Measurements from ENCODE around the gene IGSF8.

IGSF8 gene

GRCh38 chr1:160097911-160098851 is at the start of gene IGSF8:
TSS of gene IGSF8 (minus strand) at chr1:160098619. CDS start at chr1:160098472, 147 bp downstream.
- H3K4me3 ChIP-seq (ENCODE audit: low read length) = peak within 1 kb of the TSS; percentile 91
- H3K9me3 ChIP-seq (ENCODE audit: insufficient read depth, low read length) = no peaks in the 10 kb centered on the region
- peak within 1 kb of the TSS; percentile 96 for H3K4me2 ChIP-seq (ENCODE audit: low read length)
- peak within 1 kb of the TSS; percentile 43 for H3K27ac ChIP-seq (ENCODE audit: low read length)
- peaks cover 9% of the 10 kb centered on the region; the same call in 1 of the 2 replicates for H3K79me2 ChIP-seq (ENCODE audit: low read length)
- no peaks in the 10 kb centered on the region for H4K20me1 ChIP-seq (ENCODE audit: insufficient read depth, low read length)
- peak within 1 kb of the TSS; percentile 75 for H3K9ac ChIP-seq (ENCODE audit: low read length)
- H3K27me3 ChIP-seq (ENCODE audit: low read depth, low read length) = no peaks in the 10 kb centered on the region
- peaks cover 37% of the 10 kb centered on the region for H3K4me1 ChIP-seq (ENCODE audit: low read length)
- no peak for TF ChIP-seq CTCF (IDR thresholded peaks at IDR 0.05; ENCODE audit: low read depth, low read length)
- TF ChIP-seq EZH2phosphoT487 (IDR thresholded peaks at IDR 0.05; ENCODE audit: low read depth) = no peak
- peak within 1 kb of the TSS; percentile 95 for H2AFZ ChIP-seq (ENCODE audit: low read depth, low read length)
- no peaks in the 10 kb centered on the region for H3K36me3 ChIP-seq (replicated peaks; ENCODE audit: low read depth, low read length)

- no peak overlapping the region for H2AFZ ChIP-seq (ENCODE audit: low read depth, low read length)
- H3K79me2 ChIP-seq (ENCODE audit: low read length) = no peaks in the 10 kb centered on the region
- H3K4me3 ChIP-seq (ENCODE audit: low read length) = no peak overlapping the region
- H3K27ac ChIP-seq (ENCODE audit: low read length) = no peak overlapping the region
- H4K20me1 ChIP-seq (ENCODE audit: insufficient read depth, low read length) = no peaks in the 10 kb centered on the region
- H3K27me3 ChIP-seq (ENCODE audit: low read depth, low read length) = no peaks in the 10 kb centered on the region
- H3K9ac ChIP-seq (ENCODE audit: low read length) = no peak overlapping the region
- no peak for TF ChIP-seq CTCF (IDR thresholded peaks at IDR 0.05; ENCODE audit: low read depth, low read length)
- TF ChIP-seq EZH2phosphoT487 (IDR thresholded peaks at IDR 0.05; ENCODE audit: low read depth) = no peak
- H3K36me3 ChIP-seq (replicated peaks; ENCODE audit: low read depth, low read length) = no peaks in the 10 kb centered on the region
- H3K4me2 ChIP-seq (ENCODE audit: low read length) = no peak overlapping the region
- no peaks in the 10 kb centered on the region for H3K9me3 ChIP-seq (ENCODE audit: insufficient read depth, low read length)
- H3K4me1 ChIP-seq (ENCODE audit: low read length) = peaks cover 21% of the 10 kb centered on the region
These were observed 49.7 kb upstream of the IGSF8 start for GRCh38 chr1:160148121-160148520.

- Histone ChIP-seq H3K9me3 (ENCODE audit: insufficient read depth, low read length) (no peaks in the 10 kb centered on the region), H3K27me3 (ENCODE audit: low read depth, low read length) (peaks cover 14% of the 10 kb centered on the region), H3K36me3 (replicated peaks; ENCODE audit: low read depth, low read length) (no peaks in the 10 kb centered on the region), H2AFZ (ENCODE audit: low read depth, low read length) (no peak overlapping the region), H3K4me1 (ENCODE audit: low read length) (peaks cover 13% of the 10 kb centered on the region), H3K9ac (ENCODE audit: low read length) (no peak overlapping the region), H3K4me2 (ENCODE audit: low read length) (no peak overlapping the region), H3K4me3 (ENCODE audit: low read length) (no peak overlapping the region), H3K27ac (ENCODE audit: low read length) (no peak overlapping the region), H4K20me1 (ENCODE audit: insufficient read depth, low read length) (no peaks in the 10 kb centered on the region), H3K79me2 (ENCODE audit: low read length) (no peaks in the 10 kb centered on the region)
- TF ChIP-seq EZH2phosphoT487 (IDR thresholded peaks at IDR 0.05; ENCODE audit: low read depth) = no peak
These were observed 47.7 kb upstream of the IGSF8 start for GRCh38 chr1:160146107-160146506.

GRCh38 chr1:160144921-160145320 is 46.5 kb upstream of the IGSF8 start:
- Histone ChIP-seq H3K4me2 (ENCODE audit: low read length) (no peak overlapping the region), H3K4me1 (ENCODE audit: low read length) (peaks cover 13% of the 10 kb centered on the region), H2AFZ (ENCODE audit: low read depth, low read length) (no peak overlapping the region), H3K9me3 (ENCODE audit: insufficient read depth, low read length) (no peaks in the 10 kb centered on the region), H3K36me3 (replicated peaks; ENCODE audit: low read depth, low read length) (no peaks in the 10 kb centered on the region), H4K20me1 (ENCODE audit: insufficient read depth, low read length) (no peaks in the 10 kb centered on the region), H3K9ac (ENCODE audit: low read length) (no peak overlapping the region), H3K27me3 (ENCODE audit: low read depth, low read length) (peaks cover 18% of the 10 kb centered on the region), H3K79me2 (ENCODE audit: low read length) (no peaks in the 10 kb centered on the region), H3K27ac (ENCODE audit: low read length) (no peak overlapping the region), H3K4me3 (ENCODE audit: low read length) (no peak overlapping the region)
- TF ChIP-seq CTCF (IDR thresholded peaks at IDR 0.05; ENCODE audit: low read depth, low read length) = no peak
